ENCODE data around the gene RBCK1. TPM values are rescaled to one million over a fixed set of nuclear protein-coding genes. Genes with fewer than 3 reads are reported as not detected.

Gene RBCK1
- total RNA-seq, 2 experiments from 2014 or later, result 150 to 160 TPM

- peaks cover 45% of the 10 kb centered on the region for H3K36me3 Mint-ChIP-seq (ENCODE audit: low read depth)
- H3K4me1 Mint-ChIP-seq (ENCODE audit: low read depth), result peaks cover 55% of the 10 kb centered on the region
- no peaks in the 10 kb centered on the region for H3K27me3 Mint-ChIP-seq (ENCODE audit: low read depth)
- H3K4me3 Mint-ChIP-seq, result no peak overlapping the region
- no peak overlapping the region for H3K27ac Mint-ChIP-seq
- no peak for DNase-seq
- intact Hi-C loops (cut with micrococcal nuclease), result loop anchor here (2.0 kb wide), 1 partner anchor 68 kb away; no protein-coding TSS in a partner anchor
- no peaks in the 10 kb centered on the region for H3K9me3 Mint-ChIP-seq
- CTCF ChIA-PET, result interaction anchor here (1.9 to 3.0 kb wide), 2 partner anchors 46 to 78 kb away, joined by 8 to 15 read pairs; no protein-coding TSS in a partner anchor
Observed at GRCh38 chr20:430091-430999, 22.2 kb downstream of the RBCK1 start.

- Mint-ChIP-seq H3K9me3 (no peaks in the 10 kb centered on the region), H3K4me3 (no peak overlapping the region), H3K36me3 (ENCODE audit: low read depth) (peaks cover 48% of the 10 kb centered on the region), H3K27me3 (ENCODE audit: low read depth) (no peaks in the 10 kb centered on the region), H3K27ac (peak overlapping the region; percentile 89), H3K4me1 (ENCODE audit: low read depth) (peaks cover 57% of the 10 kb centered on the region)
- CTCF ChIA-PET, result interaction anchor here (0.6 to 3.0 kb wide), 10 partner anchors 18 to 204 kb away, joined by 3 to 15 read pairs (median 4); partner anchors contain the start of gene DEFB129
- peak; percentile 75 for DNase-seq
- intact Hi-C loops (cut with micrococcal nuclease), result loop anchor here (1.0 to 2.0 kb wide), 3 partner anchors 48 to 77 kb away; no protein-coding TSS in a partner anchor
Observed at GRCh38 chr20:431012-431904, 23.2 kb downstream of the RBCK1 start.

GRCh38 chr20:432208-432607 is 24.1 kb downstream of the RBCK1 start:
- H3K4me3 Mint-ChIP-seq, result no peak overlapping the region
- H3K27me3 Mint-ChIP-seq (ENCODE audit: low read depth), result no peaks in the 10 kb centered on the region
- H3K4me1 Mint-ChIP-seq (ENCODE audit: low read depth), result peaks cover 52% of the 10 kb centered on the region
- CTCF ChIA-PET, result interaction anchor here (0.7 to 3.0 kb wide), 8 partner anchors 25 to 80 kb away, joined by 3 to 15 read pairs (median 4); no protein-coding TSS in a partner anchor
- H3K9me3 Mint-ChIP-seq, result no peaks in the 10 kb centered on the region
- no peak for DNase-seq
- peaks cover 51% of the 10 kb centered on the region for H3K36me3 Mint-ChIP-seq (ENCODE audit: low read depth)
- intact Hi-C loops (cut with micrococcal nuclease), result no loop called here
- H3K27ac Mint-ChIP-seq, result peak overlapping the region; percentile 97

- H3K36me3 Mint-ChIP-seq (ENCODE audit: low read depth), result peaks cover 49% of the 10 kb centered on the region
Observed at GRCh38 chr20:432677-433299, 24.7 kb downstream of the RBCK1 start.

GRCh38 chr20:433300-433975 is 25.3 kb downstream of the RBCK1 start:
- Mint-ChIP-seq H3K36me3 (ENCODE audit: low read depth) (peaks cover 50% of the 10 kb centered on the region), H3K9me3 (no peaks in the 10 kb centered on the region), H3K27ac (peak overlapping the region; percentile 97), H3K4me3 (peak overlapping the region; percentile 55), H3K27me3 (ENCODE audit: low read depth) (no peaks in the 10 kb centered on the region), H3K4me1 (ENCODE audit: low read depth) (peaks cover 59% of the 10 kb centered on the region)
- CTCF ChIA-PET, result interaction anchor here (1.4 to 3.0 kb wide), 3 partner anchors 26 to 81 kb away, joined by 3 to 15 read pairs (median 5); no protein-coding TSS in a partner anchor
- intact Hi-C loops (cut with micrococcal nuclease), result loop anchor here (1.0 kb wide), 2 partner anchors 26 to 110 kb away; partner anchors contain the start of gene CSNK2A1
- peak; percentile 80 for DNase-seq

More at GRCh38 chr20:432677-433299, 24.7 kb downstream of the RBCK1 start:
- peaks cover 53% of the 10 kb centered on the region for H3K4me1 Mint-ChIP-seq (ENCODE audit: low read depth)
- H3K27ac Mint-ChIP-seq, result peak overlapping the region; percentile 97
- H3K4me3 Mint-ChIP-seq, result peak overlapping the region; percentile 55
- no peak for DNase-seq
- no peaks in the 10 kb centered on the region for H3K27me3 Mint-ChIP-seq (ENCODE audit: low read depth)
- CTCF ChIA-PET, result interaction anchor here (1.4 to 3.0 kb wide), 5 partner anchors 25 to 80 kb away, joined by 3 to 15 read pairs (median 5); no protein-coding TSS in a partner anchor
- intact Hi-C loops (cut with micrococcal nuclease), result loop anchor here (1.0 kb wide), 2 partner anchors 25 to 111 kb away; partner anchors contain the start of gene CSNK2A1
- no peaks in the 10 kb centered on the region for H3K9me3 Mint-ChIP-seq

GRCh38 chr20:434221-434620 is 26.1 kb downstream of the RBCK1 start:
- H3K27ac Mint-ChIP-seq, result peak overlapping the region; percentile 97
- H3K27me3 Mint-ChIP-seq (ENCODE audit: low read depth), result no peaks in the 10 kb centered on the region
- H3K9me3 Mint-ChIP-seq, result no peaks in the 10 kb centered on the region
- peaks cover 55% of the 10 kb centered on the region for H3K36me3 Mint-ChIP-seq (ENCODE audit: low read depth)
- intact Hi-C loops (cut with micrococcal nuclease), result no loop called here
- CTCF ChIA-PET, result interaction anchor here (1.4 kb wide), 1 partner anchor 27 kb away, joined by 5 read pairs; no protein-coding TSS in a partner anchor
- no peak for DNase-seq
- H3K4me3 Mint-ChIP-seq, result no peak overlapping the region
- H3K4me1 Mint-ChIP-seq (ENCODE audit: low read depth), result peaks cover 67% of the 10 kb centered on the region

GRCh38 chr20:434661-435419 is 26.7 kb downstream of the RBCK1 start:
- CTCF ChIA-PET, result interaction anchor here (0.6 to 0.9 kb wide), 3 partner anchors 41 to 216 kb away, joined by 3 to 5 read pairs (median 3); no protein-coding TSS in a partner anchor
- no peaks in the 10 kb centered on the region for H3K27me3 Mint-ChIP-seq (ENCODE audit: low read depth)
- intact Hi-C loops (cut with micrococcal nuclease), result no loop called here
- no peak overlapping the region for H3K4me3 Mint-ChIP-seq
- peaks cover 59% of the 10 kb centered on the region for H3K36me3 Mint-ChIP-seq (ENCODE audit: low read depth)
- no peak for DNase-seq
- H3K9me3 Mint-ChIP-seq, result no peaks in the 10 kb centered on the region
- peaks cover 73% of the 10 kb centered on the region for H3K4me1 Mint-ChIP-seq (ENCODE audit: low read depth)
- H3K27ac Mint-ChIP-seq, result peak overlapping the region; percentile 97

GRCh38 chr20:435558-435957 is 27.5 kb downstream of the RBCK1 start:
- no peak for DNase-seq
- CTCF ChIA-PET, result interaction anchor here (0.6 to 0.9 kb wide), 3 partner anchors 41 to 216 kb away, joined by 3 to 5 read pairs (median 3); no protein-coding TSS in a partner anchor
- H3K27me3 Mint-ChIP-seq (ENCODE audit: low read depth), result no peaks in the 10 kb centered on the region
- no peak overlapping the region for H3K27ac Mint-ChIP-seq
- H3K9me3 Mint-ChIP-seq, result no peaks in the 10 kb centered on the region
- H3K4me1 Mint-ChIP-seq (ENCODE audit: low read depth), result peaks cover 79% of the 10 kb centered on the region
- H3K4me3 Mint-ChIP-seq, result no peak overlapping the region
- intact Hi-C loops (cut with micrococcal nuclease), result no loop called here
- H3K36me3 Mint-ChIP-seq (ENCODE audit: low read depth), result peaks cover 65% of the 10 kb centered on the region

GRCh38 chr20:436476-436875 is 28.4 kb downstream of the RBCK1 start:
- Mint-ChIP-seq H3K9me3 (no peaks in the 10 kb centered on the region), H3K27ac (no peak overlapping the region), H3K27me3 (ENCODE audit: low read depth) (no peaks in the 10 kb centered on the region), H3K4me1 (ENCODE audit: low read depth) (peaks cover 74% of the 10 kb centered on the region), H3K4me3 (no peak overlapping the region), H3K36me3 (ENCODE audit: low read depth) (peaks cover 68% of the 10 kb centered on the region)
- no peak for DNase-seq
- intact Hi-C loops (cut with micrococcal nuclease), result no loop called here
- CTCF ChIA-PET, result interaction anchor here (1.1 to 3.0 kb wide), 2 partner anchors 42 to 82 kb away, joined by 3 to 9 read pairs; no protein-coding TSS in a partner anchor

- DNase-seq, result no peak
- no peaks in the 10 kb centered on the region for H3K27me3 Mint-ChIP-seq (ENCODE audit: low read depth)
- CTCF ChIA-PET, result interaction anchor here (0.6 to 3.0 kb wide), 3 partner anchors 13 to 83 kb away, joined by 3 to 9 read pairs (median 4); no protein-coding TSS in a partner anchor
- peaks cover 64% of the 10 kb centered on the region for H3K4me1 Mint-ChIP-seq (ENCODE audit: low read depth)
- H3K9me3 Mint-ChIP-seq, result no peaks in the 10 kb centered on the region
- peak overlapping the region; percentile 91 for H3K27ac Mint-ChIP-seq
- H3K4me3 Mint-ChIP-seq, result peak overlapping the region; percentile 74
- peaks cover 75% of the 10 kb centered on the region for H3K36me3 Mint-ChIP-seq (ENCODE audit: low read depth)
- intact Hi-C loops (cut with micrococcal nuclease), result loop anchor here (1.0 to 2.0 kb wide), 2 partner anchors 24 to 41 kb away; partner anchors contain the start of gene TBC1D20
Observed at GRCh38 chr20:437787-438486, 29.8 kb downstream of the RBCK1 start.
